CD4-positive, alpha-beta T cell treated with Interferon gamma for 1 hour (primary cell): ENCODE results near the gene ANO2.
"Not testable (repeated sequence)": the region's sequence is repeated elsewhere in the genome, so short reads cannot be mapped to it uniquely, and the experiment has no call there.

ENCODE experiments used
- DNase-seq: peaks from one replicate; pipeline ENCODE4 v3.0.0-alpha.2; 2020

Gene ANO2

GRCh38 chr12:5884866-5885265 lies 60.2 kb downstream of the ANO2 start:
- DNase-seq: no peak

- DNase-seq: no peak
These were observed 60.8 kb downstream of the ANO2 start for GRCh38 chr12:5884285-5884684.

- no peak for DNase-seq
These were observed 62.4 kb downstream of the ANO2 start for GRCh38 chr12:5882511-5883190.

- no peak for DNase-seq
These were observed 63.4 kb downstream of the ANO2 start for GRCh38 chr12:5881666-5882065.

- DNase-seq: no peak
These were observed 63.9 kb downstream of the ANO2 start for GRCh38 chr12:5881101-5881606.

GRCh38 chr12:5875851-5876250 lies 69.2 kb downstream of the ANO2 start:
- no peak for DNase-seq

GRCh38 chr12:5874514-5874913 lies 70.5 kb downstream of the ANO2 start:
- no peak for DNase-seq

GRCh38 chr12:5873281-5873919 lies 71.7 kb downstream of the ANO2 start:
- DNase-seq: no peak

- DNase-seq: no peak
These were observed 72.3 kb downstream of the ANO2 start for GRCh38 chr12:5872745-5873144.

- no peak for DNase-seq
These were observed 73.3 kb downstream of the ANO2 start for GRCh38 chr12:5871741-5872140.

- no peak for DNase-seq
These were observed 74.9 kb downstream of the ANO2 start for GRCh38 chr12:5870183-5870582.

- no peak for DNase-seq
These were observed 76.3 kb downstream of the ANO2 start for GRCh38 chr12:5868625-5869295.

GRCh38 chr12:5865397-5865796 lies 79.7 kb downstream of the ANO2 start:
- DNase-seq: no peak

- no peak for DNase-seq
These were observed 80.1 kb downstream of the ANO2 start for GRCh38 chr12:5864972-5865371.

- DNase-seq: no peak
These were observed 80.8 kb downstream of the ANO2 start for GRCh38 chr12:5864301-5864700.

- DNase-seq: no peak
These were observed 83.6 kb downstream of the ANO2 start for GRCh38 chr12:5861416-5861815.

- DNase-seq: no peak
These were observed 88.4 kb downstream of the ANO2 start for GRCh38 chr12:5856692-5857091.

- DNase-seq: no peak
These were observed 98.1 kb downstream of the ANO2 start for GRCh38 chr12:5846950-5847349.

GRCh38 chr12:5840944-5841343 lies 104.1 kb downstream of the ANO2 start:
- no peak for DNase-seq

- no peak for DNase-seq
These were observed 114.9 kb downstream of the ANO2 start for GRCh38 chr12:5830111-5830510.

- DNase-seq: no peak
These were observed 117.5 kb downstream of the ANO2 start for GRCh38 chr12:5827591-5827990.

GRCh38 chr12:5825761-5826160 lies 119.3 kb downstream of the ANO2 start:
- DNase-seq: not testable (repeated sequence)

- DNase-seq: not testable (repeated sequence)
These were observed 126.2 kb downstream of the ANO2 start for GRCh38 chr12:5818877-5819276.

GRCh38 chr12:5817246-5817645 lies 127.8 kb downstream of the ANO2 start:
- DNase-seq: no peak
